Astrocyte (in vitro differentiated cells and primary cell): ENCODE measurements around the gene ELN. TPM values are rescaled to one million over a fixed set of nuclear protein-coding genes. Genes with fewer than 3 reads are reported as not detected.

ENCODE experiments used
- DNase-seq: peaks from one replicate; pipeline ENCODE4 v3.0.0-alpha.2; 2010; ENCODE audit warnings: low read depth
- FAIRE-seq: peaks from 2 replicates; lab custom pipeline; 2011; peaks lifted over from hg19 to GRCh38; lab: Jason Lieb, UNC
- H2AFZ ChIP-seq: 2 replicates; pipeline ENCODE4 v1.6.0; 2012; ENCODE audit warnings: low read depth, low read length, inconsistent platforms
- H3K27ac ChIP-seq: 2 replicates; pipeline ENCODE4 v1.5.1; 2011; ENCODE audit warnings: low read depth, low read length, inconsistent platforms
- H3K27me3 ChIP-seq: 2 replicates; pipeline ENCODE4 v1.6.0; 2011; ENCODE audit warnings: low read length, inconsistent platforms; ENCODE audit not compliant: insufficient read depth
- H3K36me3 ChIP-seq: 2 replicates; pipeline ENCODE4 v1.5.1; 2011; ENCODE audit warnings: low read length, inconsistent platforms; ENCODE audit not compliant: insufficient read depth
- H3K4me1 ChIP-seq: 2 replicates; pipeline ENCODE4 v1.5.1; 2011; ENCODE audit warnings: low read length, inconsistent platforms; ENCODE audit not compliant: insufficient read depth
- H3K4me2 ChIP-seq: 2 replicates; pipeline ENCODE4 v1.6.0; 2012; ENCODE audit warnings: low read length, inconsistent platforms
- H3K4me3 ChIP-seq: 2 replicates; pipeline ENCODE4 v1.5.1; 2011; ENCODE audit warnings: low read depth, mild to moderate bottlenecking, low read length, inconsistent platforms; ENCODE audit not compliant: insufficient read depth
- H3K79me2 ChIP-seq: 2 replicates; pipeline ENCODE4 v1.6.0; 2012; ENCODE audit warnings: mild to moderate bottlenecking, low read length, inconsistent platforms; ENCODE audit not compliant: insufficient read depth
- H3K9ac ChIP-seq: 2 replicates; pipeline ENCODE4 v1.6.0; 2012; ENCODE audit warnings: mild to moderate bottlenecking, low read length, inconsistent platforms
- H3K9me3 ChIP-seq: 2 replicates; pipeline ENCODE4 v1.5.1; 2012; ENCODE audit warnings: low read depth, mild to moderate bottlenecking, low read length, inconsistent platforms; ENCODE audit not compliant: insufficient read depth
- H4K20me1 ChIP-seq: 2 replicates; pipeline ENCODE4 v1.6.0; 2012; ENCODE audit warnings: low read length, inconsistent platforms; ENCODE audit not compliant: insufficient read depth
- H3K27ac Mint-ChIP-seq: one replicate; pipeline ENCODE4 v1.8.0; 2021; ENCODE audit warnings: mild to moderate bottlenecking, mixed read lengths; ENCODE audit not compliant: unreplicated experiment
- H3K27me3 Mint-ChIP-seq: one replicate; pipeline ENCODE4 v1.8.0; 2021; ENCODE audit warnings: low read depth, mixed read lengths; ENCODE audit not compliant: unreplicated experiment
- H3K36me3 Mint-ChIP-seq: one replicate; pipeline ENCODE4 v1.8.0; 2021; ENCODE audit warnings: low read depth, mixed read lengths; ENCODE audit not compliant: unreplicated experiment
- H3K4me1 Mint-ChIP-seq: one replicate; pipeline ENCODE4 v1.8.0; 2021; ENCODE audit warnings: low read depth, mixed read lengths; ENCODE audit not compliant: unreplicated experiment
- H3K4me3 Mint-ChIP-seq: one replicate; pipeline ENCODE4 v1.8.0; 2021; ENCODE audit warnings: mild to moderate bottlenecking, moderate library complexity, mixed read lengths; ENCODE audit not compliant: unreplicated experiment
- H3K9me3 Mint-ChIP-seq: one replicate; pipeline ENCODE4 v1.8.0; 2021; ENCODE audit warnings: mild to moderate bottlenecking, mixed read lengths; ENCODE audit not compliant: unreplicated experiment
- CTCF ChIP-seq: IDR thresholded peaks from 2 replicates; pipeline ENCODE4 v1.5.1; 2011; ENCODE audit warnings: low read depth, mild to moderate bottlenecking, inconsistent platforms, low read length, moderate library complexity; ENCODE audit not compliant: insufficient read depth
- EZH2 ChIP-seq: IDR thresholded peaks from 2 replicates; pipeline ENCODE4 v1.6.1; 2012; ENCODE audit warnings: mild to moderate bottlenecking, low read length, inconsistent platforms; ENCODE audit not compliant: insufficient read depth
- total RNA-seq: library from RNA; stranded (reverse); gene quantifications from 2 replicates; pipeline ENCODE4 v1.2.1, GENCODE V29; 2021

The ELN gene
- total RNA-seq, 1 donor from 2014 or later: 0.75 TPM

- H3K9me3 Mint-ChIP-seq: no peaks in the 10 kb centered on the region
- Histone ChIP-seq H3K27me3 (no peaks in the 10 kb centered on the region), H3K4me2 (no peak overlapping the region), H3K79me2 (no peaks in the 10 kb centered on the region), H3K9ac (no peak overlapping the region), H3K4me1 (peaks cover 12% of the 10 kb centered on the region), H3K36me3 (peaks cover 26% of the 10 kb centered on the region), H2AFZ (no peak overlapping the region), H3K27ac (no peak overlapping the region), H4K20me1 (no peaks in the 10 kb centered on the region), H3K9me3 (no peaks in the 10 kb centered on the region), H3K4me3 (no peak overlapping the region)
- no peak for TF ChIP-seq EZH2
- TF ChIP-seq CTCF: no peak
- no peaks in the 10 kb centered on the region for H3K27me3 Mint-ChIP-seq
- peaks cover 3% of the 10 kb centered on the region for H3K4me1 Mint-ChIP-seq
- H3K4me3 Mint-ChIP-seq: no peak overlapping the region
- DNase-seq (no peak), FAIRE-seq (no peak)
- peaks cover 18% of the 10 kb centered on the region for H3K36me3 Mint-ChIP-seq
- no peak overlapping the region for H3K27ac Mint-ChIP-seq
These were observed 78.0 kb downstream of the ELN start for GRCh38 chr7:74105992-74106391.

GRCh38 chr7:74106846-74107245, 78.9 kb downstream of the ELN start:
- H3K4me2 ChIP-seq: no peak overlapping the region
- no peak overlapping the region for H3K9ac ChIP-seq
- Mint-ChIP-seq H3K36me3 (peaks cover 19% of the 10 kb centered on the region), H3K27me3 (no peaks in the 10 kb centered on the region), H3K4me1 (no peaks in the 10 kb centered on the region), H3K27ac (no peak overlapping the region), H3K4me3 (no peak overlapping the region), H3K9me3 (no peaks in the 10 kb centered on the region)
- peaks cover 12% of the 10 kb centered on the region for H3K4me1 ChIP-seq
- H3K4me3 ChIP-seq: no peak overlapping the region
- TF ChIP-seq CTCF: no peak
- no peak for TF ChIP-seq EZH2
- H3K9me3 ChIP-seq: no peaks in the 10 kb centered on the region
- H3K36me3 ChIP-seq: peaks cover 24% of the 10 kb centered on the region
- H3K27ac ChIP-seq: no peak overlapping the region
- H3K79me2 ChIP-seq: no peaks in the 10 kb centered on the region
- H3K27me3 ChIP-seq: no peaks in the 10 kb centered on the region
- DNase-seq (no peak), FAIRE-seq (no peak)
- no peak overlapping the region for H2AFZ ChIP-seq
- H4K20me1 ChIP-seq: no peaks in the 10 kb centered on the region

- Histone ChIP-seq H3K27me3 (no peaks in the 10 kb centered on the region), H3K9ac (no peak overlapping the region), H3K27ac (no peak overlapping the region), H3K4me2 (no peak overlapping the region), H3K4me1 (no peaks in the 10 kb centered on the region), H3K9me3 (no peaks in the 10 kb centered on the region), H2AFZ (no peak overlapping the region), H3K4me3 (no peak overlapping the region), H3K79me2 (no peaks in the 10 kb centered on the region), H4K20me1 (no peaks in the 10 kb centered on the region), H3K36me3 (peaks cover 7% of the 10 kb centered on the region)
- Mint-ChIP-seq H3K36me3 (peaks cover 19% of the 10 kb centered on the region), H3K27ac (no peak overlapping the region), H3K4me1 (no peaks in the 10 kb centered on the region), H3K4me3 (no peak overlapping the region), H3K9me3 (peaks cover 4% of the 10 kb centered on the region), H3K27me3 (no peaks in the 10 kb centered on the region)
- FAIRE-seq (no peak), DNase-seq (no peak)
- no peak for TF ChIP-seq CTCF
- no peak for TF ChIP-seq EZH2
These were observed 87.4 kb downstream of the ELN start for GRCh38 chr7:74115326-74115725.
